T-helper 9 cell (primary cell): ENCODE results near the gene VWF.
A peak's percentile ranks its signal among the peaks of the same experiment; 100 is the strongest.

Experiments
- DNase-seq: peaks from one replicate; pipeline ENCODE4 v3.0.0-alpha.2; 2020

VWF gene

DNA sequence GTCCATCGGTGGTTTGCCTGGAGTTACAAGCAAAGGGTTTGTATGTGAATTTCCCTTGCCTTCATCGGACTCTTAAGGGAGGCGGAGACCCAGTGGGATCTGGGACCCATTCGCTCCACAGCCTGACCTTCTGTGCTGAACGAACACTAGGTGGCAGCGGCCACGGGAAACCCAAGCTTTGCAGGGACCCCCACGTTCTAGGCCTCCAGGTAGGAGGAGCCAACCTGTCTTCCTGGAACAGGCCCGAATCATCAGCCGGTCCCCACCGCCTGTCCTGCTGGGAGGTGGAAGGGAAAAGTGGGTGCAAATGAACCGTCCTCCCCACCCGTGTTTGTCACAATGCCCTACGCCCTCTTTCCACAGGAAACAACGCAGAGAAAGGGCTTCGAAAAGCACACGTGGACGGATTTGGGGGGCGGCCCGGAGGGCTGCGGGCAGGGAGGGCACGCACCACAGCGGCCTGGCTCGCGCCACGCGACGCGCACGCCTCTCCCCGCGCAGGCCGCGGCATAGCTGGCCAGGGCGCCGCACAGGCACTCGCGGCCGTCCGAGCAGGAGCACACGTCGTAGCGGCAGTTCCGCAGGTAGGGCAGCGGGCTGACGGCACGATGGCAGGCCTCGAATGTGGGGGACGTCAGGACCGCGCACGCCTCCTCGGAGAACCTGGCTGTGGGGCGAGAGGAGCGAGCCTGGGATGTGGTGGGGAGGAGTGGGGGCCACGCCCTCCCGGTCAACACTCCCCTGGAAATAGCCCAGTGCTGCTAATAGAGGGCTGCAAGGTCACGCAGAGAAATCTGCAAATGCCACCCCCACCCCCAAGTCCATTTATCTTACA, 67.8 kb downstream of the VWF start:
- DNase-seq = no peak

DNA sequence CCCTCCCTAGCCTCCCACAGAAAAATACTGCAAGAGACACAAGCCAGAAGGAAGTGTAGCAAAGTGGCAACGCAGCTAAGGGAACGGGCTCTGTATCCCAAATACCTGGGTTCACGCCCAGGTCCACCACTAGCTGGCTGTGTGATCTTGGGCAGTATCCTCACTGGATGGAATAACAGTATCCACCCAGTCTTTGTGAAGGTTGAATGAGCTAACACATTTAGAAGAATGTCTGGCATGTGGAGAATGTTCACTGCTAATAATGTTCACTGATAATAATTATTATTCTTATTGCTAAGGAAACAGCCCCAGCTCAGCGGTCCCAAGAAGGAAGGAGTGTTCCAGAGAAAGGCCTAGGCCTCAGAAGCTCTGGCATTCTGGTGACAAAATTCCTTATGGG, 70.9 kb downstream of the VWF start:
- no peak for DNase-seq

DNA sequence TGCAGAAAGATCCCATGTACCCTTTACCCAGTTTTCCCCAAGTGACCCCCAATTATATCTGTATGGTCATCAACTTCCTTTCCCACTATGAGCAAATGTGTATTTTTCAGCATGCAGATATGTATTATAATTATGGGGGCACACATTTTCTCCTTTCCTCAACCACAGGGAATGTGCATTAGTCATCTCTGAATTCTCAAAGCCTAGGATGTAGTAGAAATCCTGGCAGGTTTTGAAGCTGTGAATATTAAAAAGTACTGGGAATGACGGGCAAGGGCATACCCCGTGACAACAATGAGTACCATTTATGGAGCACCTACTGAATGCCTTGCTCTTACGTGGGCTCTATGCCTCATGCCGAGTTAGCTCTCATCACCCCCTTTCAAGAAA, 71.5 kb downstream of the VWF start:
- no peak for DNase-seq

DNA sequence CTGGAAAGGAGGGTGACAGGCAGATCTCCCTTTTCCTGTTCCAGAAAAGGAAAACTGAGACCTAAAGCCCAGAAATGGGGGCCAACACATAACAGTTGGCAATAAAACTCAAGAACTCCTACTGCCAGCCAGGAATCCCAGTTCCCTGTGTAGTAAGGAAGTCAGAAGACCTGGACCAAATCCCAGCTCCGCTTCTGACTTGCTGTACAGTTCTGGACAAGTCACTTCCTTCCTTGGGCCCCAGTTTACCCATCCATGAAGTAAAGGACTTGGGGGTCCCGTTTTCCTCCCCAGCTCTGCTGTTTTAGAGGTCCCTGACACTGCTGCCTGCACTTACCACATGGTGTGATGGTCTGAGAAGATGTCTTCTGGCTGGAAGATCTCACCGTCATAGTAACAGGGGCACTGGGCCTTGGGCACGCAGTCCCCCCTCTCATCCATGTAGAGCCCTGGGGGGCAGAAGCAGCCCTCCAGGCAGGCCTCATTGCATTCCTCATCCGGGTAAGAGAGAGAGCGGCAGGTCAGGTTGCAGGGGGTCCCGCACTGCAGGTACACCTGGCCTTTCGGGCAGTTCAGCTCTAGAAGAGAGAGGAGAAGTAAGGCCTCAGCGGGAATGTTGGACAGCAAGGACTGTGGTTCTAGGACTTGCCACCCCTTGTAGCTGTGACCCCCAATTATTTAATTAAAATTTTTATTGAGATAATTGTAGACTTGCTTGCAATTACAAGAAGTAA, 72.1 kb downstream of the VWF start:
- no peak for DNase-seq

DNA sequence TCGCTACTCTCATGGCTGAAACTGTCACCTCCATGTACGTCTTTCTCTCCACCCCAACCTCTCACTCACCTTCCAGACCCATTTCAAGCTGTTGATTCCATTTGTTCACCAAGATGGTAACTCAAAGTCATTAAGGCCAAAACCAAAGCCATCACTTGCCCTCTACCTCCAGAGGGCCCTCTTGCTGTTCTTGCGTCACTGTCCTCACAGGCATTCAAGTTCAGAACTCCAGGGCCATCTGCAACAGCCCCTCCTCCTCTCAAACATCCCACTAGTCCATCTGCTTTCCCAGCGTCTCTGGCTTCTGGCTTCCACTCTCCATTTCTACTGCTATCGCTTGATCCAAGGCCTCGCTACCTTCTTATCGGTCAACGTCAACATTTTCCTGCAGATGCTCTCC, 74.5 kb downstream of the VWF start:
- DNase-seq = no peak

DNA sequence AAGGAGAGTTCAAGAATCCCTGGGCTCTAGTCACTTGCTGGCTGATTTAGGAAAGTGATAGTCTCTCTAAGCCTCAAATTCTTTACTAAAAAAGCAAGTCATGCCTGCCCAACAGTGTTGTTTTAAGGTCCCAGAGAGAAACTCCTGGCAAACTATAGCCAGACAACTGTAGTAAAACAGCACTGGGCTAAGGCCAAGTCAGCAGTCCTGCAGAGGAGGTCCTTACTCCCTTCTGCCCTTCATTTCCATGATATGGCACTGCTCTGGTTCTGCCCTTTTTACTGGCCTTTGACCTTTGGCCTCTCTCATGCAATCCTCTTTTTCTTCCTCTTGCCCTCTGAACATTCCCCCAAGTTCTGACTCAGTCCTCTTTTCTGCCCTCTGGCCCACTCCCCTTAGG, 74.9 kb downstream of the VWF start:
- DNase-seq = no peak

DNA sequence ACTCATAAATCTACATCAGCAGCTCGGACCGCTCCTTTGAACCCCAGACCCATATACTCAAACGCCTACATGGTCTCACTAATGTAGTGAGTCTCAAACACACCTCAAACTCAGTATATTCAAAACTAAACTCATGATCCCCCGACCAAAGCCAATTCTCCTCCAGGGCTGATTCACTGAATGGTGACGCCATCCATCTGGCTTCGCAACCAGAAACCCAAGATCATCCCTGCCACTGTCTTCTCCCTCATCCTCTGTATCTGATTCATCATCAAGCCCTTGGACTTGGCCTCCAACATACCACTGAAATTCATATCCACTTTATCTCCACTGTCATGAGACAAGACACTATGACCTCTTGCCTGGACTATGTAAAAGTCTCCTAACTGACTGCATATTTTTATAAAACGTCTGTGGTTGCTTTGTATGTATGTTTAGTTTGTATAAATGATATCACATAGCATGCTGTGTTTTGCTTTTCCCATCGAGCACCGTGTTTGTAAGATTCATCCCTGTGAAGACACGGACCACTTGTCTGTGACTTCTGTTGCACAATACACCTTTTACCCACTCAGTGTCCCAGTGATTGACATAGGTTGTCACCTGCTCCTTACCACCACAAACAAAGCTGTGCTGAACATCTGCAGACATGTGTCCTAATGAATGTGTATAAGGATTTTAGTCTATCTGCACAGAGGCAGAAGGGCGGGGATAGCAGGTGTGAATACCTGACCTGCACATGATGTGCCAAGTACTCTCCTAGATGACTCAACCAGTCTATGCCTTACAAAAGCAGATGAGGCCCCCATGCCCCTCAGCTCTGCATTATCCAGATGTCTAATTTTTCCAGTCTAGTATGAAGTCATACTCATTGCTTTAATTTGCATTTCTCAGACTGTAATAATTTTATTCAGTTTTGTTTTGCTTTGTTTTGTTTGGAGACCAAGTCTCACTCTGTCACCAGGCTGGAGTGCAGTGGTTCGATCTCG, 76.9 kb downstream of the VWF start:
- DNase-seq = no peak

DNA sequence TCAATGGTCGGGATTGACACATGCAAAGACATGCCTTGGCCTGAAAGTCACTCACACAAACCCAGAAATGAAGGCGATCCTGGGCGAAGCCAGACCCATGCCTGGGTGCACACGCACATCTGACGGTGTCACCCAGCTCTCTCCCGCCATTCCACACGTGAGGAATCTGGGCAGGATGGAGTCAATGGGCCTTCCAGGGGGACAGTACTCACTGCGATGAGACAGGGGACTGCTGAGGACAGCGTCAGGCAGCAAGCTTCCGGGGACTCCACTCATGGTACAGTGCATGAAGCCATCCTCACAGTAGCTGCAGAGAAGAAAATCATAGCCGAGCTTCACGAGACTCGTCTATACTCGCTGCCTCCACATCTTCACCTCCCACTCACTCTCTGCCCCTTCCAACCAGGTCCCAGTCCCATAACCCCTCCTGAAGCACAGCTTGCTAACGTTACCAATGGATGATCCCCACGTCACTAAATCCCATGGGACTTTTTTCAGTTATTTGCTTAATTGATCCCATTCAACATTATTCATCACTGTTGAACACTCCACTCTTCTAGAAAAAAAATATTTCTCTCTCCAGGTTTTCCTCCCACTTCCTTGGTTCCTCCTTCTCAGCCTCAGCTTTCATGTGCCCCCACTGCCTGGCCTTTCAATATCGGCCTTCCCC, 77.8 kb downstream of the VWF start:
- no peak for DNase-seq

DNA sequence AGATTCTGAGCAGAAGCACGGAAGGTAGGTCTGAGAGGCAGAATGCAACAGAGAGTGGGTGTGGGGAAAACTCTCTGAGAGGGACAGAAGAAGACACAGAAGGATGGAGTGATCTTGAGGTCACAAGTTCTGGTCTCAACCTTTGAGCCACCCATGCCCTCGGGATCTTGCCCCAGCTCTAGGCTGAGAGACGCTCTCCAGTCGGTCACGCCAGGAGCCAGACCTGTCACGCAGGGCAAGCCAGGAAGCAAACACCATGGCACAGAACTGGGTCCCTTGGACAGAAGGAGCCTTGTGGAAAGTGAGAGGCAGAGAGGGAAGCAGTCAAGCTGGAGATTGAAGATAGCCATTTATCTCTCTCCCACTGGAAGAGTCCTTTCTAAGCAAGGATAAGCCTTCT, 79.0 kb downstream of the VWF start:
- DNase-seq = no peak

DNA sequence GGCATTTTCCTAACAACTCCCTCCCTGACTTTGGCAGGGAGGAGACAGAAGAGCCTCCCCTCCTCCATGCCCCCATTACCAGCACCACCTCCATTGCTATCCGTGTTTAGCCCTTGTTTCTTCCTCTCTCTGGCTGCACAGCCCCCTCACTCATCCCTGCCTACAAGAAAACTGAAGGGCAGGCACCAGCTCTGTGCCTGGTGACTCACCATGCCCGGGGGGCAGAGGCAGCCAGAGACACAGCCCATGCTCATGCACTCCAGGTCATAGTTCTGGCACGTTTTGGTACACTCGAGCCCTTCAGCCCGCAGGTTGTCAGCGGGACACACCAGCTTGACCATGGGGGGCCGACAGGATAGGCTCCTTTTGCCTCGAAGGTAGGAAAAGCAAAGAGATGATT, 80.4 kb downstream of the VWF start:
- no peak for DNase-seq

DNA sequence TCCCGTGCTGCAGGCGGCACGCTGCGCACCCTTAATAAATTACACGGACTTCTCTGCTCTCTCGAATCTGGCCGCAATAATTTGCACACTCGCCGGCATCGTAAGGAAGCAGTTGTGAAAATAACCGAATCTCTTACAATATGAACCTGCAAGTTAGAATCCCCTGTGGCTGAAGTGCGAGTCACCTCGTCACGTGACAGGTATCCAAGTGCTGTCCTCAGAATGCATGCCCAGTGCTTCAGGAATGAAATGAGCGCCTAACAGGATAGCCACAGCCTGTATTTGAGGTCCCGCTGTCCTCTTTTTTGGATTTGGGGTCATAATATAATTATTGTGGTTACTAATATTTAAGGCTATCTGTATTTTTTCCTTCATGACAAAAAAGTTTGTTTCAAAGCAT, 82.0 kb downstream of the VWF start:
- no peak for DNase-seq

DNA sequence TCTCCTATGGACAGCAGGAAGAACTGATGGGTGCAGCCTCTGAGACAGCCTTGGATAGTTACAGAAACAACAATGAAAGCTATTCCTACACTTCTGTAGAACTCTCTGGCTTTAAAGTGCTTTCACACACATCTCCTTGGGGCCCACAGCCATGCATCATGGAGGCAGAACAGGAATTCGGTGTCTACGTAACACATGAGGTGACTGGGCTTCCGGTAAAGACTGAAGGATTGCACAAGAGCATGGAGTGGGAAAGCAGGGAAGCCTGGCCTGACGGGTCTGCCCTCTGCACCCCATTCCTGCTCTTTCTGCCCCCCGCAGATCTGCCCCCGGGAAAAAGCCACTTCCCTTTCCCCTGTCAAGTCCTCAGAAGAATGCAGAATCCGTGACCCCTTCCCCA, 82.6 kb downstream of the VWF start:
- no peak for DNase-seq

DNA sequence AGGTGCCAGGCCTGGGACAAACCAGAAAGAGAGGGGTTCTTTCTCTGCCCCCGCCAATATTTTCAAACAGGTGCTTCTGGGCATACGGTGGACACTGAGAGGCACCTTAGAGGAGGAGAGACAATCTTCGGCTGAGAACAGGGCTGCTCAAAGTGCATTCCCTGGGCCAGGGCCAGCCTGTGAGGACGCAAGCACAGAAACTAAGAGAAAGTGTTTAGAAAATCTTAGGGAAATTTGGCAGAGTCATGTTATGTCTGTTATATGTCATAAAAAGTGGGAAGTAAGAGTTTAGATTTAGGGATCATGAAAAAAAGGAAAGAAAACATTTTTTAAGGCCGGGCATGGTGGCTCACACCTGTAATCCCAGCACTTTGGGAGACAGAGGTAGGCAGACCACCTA, 83.7 kb downstream of the VWF start:
- no peak for DNase-seq

DNA sequence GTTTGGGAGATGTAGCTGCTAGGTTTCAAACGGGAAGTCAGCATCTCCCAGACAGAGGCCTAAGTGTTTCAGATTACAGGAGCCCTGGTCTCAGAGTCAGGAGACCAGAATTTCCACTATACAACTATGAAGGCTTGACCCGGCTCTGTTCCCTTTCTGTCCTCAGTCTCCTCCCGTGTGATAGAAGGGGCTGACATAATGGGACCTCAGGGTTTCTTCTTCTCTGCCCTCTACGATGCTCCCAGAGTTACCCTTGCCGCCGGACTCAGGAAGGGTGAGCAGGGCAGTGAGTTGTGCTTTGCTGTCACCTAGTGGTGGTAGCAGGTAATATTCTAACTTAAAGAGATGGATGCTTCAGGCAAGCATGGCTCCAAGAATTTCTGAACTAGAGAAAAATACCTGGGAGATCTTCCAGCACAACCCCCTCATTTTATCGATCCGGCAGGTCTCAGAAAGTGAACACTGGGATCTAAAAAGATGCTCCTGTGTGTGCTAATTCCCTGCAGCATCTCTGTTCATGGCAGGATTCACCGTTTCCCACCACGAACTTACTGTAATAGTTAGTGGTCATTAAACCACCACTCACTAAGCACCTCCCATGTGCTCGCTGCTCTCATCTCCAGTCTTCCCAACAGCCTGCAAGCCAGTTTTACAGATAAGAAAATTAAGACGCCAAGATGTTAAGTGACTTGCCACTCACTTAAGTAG, 84.4 kb downstream of the VWF start:
- peak; percentile 13 for DNase-seq

DNA sequence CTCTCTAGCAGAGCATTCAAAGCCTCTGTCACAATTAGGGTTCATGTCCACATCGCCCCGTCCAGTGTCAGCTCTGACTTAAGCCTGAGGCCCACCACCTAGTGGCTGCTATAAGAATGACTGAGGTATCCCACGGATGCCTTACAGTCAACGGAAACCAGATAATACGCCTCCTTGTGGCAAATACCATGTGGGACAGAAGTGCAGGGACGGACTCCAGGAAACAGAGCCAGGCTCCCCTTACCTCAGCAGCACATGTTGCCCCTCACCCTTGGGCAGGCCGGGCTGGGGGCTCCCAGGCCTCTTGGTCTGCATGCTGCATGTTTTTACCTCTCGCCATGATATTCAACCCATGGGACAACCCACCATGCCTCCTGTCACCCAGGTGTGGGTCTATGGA, 86.3 kb downstream of the VWF start:
- no peak for DNase-seq

DNA sequence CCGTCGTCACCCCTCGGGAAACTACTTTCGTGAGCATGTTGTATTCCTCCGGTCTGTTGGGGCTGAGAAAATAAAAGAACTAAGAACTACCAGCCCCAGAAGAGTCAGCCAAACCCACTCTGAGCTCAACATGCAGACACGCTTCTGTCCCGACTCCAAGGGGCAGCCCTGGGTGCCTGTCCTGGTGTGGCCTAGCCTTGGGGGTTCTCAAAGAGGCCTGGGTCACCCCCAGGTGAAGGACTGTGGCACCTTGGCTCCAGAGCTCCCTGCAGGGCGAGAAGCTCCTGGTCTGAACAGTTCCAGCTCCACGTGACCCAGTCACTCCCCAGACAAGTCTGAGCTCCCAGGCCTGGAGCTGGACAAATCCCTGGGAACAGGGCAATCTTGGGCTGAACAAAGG, 87.0 kb downstream of the VWF start:
- DNase-seq = no peak

DNA sequence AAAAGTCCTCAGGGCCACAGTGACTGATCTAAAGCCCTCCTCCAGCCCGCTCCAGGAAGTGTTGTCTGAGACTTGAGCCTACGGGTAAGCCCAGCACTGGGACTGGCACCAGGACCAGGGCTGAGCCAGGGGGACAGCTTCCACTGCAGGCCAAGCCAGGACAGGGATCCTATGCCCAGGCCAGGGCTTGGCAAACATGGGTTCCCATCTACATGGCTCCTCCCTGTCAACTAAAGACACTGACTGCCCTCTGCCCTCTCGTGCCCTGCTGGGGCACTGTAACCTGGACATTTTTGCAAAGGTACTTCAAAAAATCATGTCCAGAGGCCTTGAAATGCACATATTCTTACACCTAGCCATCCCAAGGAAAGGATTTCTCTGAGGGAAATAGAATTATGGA, 88.0 kb downstream of the VWF start:
- DNase-seq = no peak

DNA sequence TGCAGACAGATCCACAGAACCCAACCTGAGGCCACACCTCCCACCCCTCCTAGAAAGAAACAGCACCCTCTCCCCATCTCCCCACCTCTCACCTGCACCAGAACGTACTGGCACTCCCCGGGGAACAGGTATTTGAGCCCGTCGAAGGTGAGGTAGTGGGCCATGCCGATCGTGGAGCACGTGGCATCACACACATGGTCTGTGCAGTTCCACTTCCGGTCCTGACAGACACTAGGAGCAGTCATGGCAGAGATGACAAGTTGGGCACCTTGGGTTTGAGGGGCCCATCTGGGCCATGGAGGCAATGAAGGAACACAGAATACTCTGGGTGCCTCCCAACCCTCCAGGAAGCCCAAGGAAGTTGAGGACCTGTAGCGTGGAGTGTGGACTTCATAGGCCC, 89.9 kb downstream of the VWF start:
- no peak for DNase-seq

DNA sequence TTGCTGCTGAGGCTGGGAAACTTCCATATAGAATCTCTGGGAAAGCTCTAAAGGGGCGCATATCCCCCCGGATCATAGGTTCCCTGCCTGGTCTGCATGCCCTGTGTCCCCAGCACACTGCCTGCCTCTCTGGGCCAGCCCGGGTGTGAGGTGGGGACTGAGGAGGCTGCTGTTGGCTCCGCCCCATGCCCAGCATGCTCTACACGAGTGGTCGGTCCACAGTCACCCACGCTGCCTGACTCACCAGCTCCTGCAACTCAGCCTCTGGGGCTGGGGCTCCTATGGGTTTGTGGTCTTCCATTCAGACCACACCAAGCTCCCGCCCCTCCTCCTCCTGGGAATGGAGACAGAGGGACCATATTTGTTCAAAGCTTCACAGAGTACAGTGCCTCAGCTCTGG, 90.9 kb downstream of the VWF start:
- DNase-seq = no peak

DNA sequence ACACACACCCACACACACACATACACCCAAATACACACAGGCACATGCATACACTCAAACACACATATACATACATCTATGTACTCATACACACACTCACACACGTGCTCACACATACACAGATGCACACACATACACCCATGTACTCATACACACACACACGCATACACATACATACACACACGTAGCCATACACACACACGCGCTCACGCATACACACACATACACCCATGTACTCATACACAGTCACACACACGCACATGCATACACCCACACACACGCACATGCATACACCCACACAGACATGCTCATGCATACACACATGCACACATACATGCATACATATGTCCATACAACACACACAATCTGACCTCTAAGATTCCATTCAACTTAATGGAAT, 91.7 kb downstream of the VWF start:
- no peak for DNase-seq

DNA sequence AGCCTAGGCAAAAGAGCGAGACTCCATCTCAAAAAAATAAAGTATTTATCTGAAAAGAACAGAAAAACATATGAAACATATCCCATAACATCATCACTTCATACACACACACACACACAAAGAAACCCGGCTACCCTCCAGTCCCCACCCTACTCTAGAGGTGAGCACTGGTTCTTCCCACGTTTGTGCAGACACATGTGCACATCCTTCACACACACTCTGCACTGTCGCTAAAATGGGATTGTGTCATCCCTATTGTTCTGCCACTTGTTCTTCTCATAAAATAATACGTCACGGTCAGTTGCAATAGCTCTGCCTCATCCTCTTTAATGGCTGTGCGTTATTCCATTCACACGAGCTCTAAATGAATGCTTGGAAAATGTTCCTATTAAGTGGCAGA, 93.5 kb downstream of the VWF start:
- DNase-seq = no peak

DNA sequence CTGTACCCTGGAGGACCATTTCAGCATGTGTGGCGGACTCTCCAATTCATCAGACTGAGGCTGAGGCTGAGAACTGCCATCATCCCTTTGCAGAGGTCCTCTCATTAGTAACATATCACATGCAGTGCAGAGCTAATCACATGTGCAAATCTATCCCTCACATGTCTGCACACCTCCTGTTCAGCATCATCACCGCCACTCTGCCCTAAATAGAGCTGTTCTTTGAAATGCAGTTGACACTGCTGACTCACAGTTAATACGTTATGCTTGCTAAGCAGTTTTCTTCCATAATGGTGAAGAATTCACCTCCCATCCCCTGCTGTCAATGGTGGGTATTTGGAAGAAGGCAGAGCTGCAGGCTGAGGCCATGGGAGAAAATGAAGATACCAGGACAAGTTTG, 94.4 kb downstream of the VWF start:
- no peak for DNase-seq
